Ramos (cell line): Measurements from ENCODE around the gene ADORA1.

Experiments used
- in situ Hi-C: fragments of 300-500 bp; cut with MboI; formaldehyde crosslinking; loops from one replicate; pipeline ENCODE4 v1.14.3; 2022; ENCODE audit warnings: low sequenced_read_pairs; ENCODE audit not compliant: unreplicated experiment

ADORA1 gene

DNA sequence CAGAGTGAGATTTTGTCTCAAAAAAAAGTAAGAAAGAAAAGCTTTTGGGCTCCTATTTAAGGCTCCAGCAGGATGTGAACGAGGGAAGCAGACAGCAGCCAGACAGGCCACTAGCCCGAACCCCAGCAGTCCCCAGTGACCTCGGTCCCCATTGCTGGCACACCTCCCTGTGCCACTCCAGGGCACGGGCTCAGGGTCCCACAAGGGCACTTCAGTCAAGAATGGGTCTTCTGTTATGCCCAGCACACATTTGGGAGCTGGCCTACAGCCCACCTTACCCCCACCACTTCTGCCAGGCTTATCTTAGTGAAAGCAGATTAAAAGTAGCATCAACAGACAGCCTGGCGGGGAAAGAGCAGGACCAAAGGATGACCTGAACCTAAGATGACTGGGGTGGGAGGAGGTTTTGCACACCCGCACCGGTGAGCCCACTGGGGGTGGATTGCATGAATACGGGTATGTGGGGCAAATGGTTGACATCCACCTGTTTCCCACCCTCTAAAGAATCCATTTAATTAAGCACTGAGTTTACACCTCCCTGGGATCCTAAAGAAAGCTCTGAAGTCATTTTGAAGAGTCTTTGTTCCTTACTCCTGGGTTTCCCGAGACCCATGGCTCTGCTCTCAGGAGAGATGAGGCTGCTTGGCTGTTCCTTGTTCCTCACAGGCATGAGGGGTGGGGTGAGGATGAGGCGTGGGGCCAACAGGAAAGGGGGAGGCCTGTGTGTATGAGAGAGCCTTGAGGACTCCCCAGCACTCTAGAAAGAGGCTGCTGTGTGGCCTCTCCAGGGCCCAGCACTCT lies 54.3 kb downstream of the ADORA1 start:
- in situ Hi-C loops, result no loop called here

GRCh38 chr1:203182387-203182953 lies 54.9 kb downstream of the ADORA1 start:
- in situ Hi-C loops, result no loop called here

DNA sequence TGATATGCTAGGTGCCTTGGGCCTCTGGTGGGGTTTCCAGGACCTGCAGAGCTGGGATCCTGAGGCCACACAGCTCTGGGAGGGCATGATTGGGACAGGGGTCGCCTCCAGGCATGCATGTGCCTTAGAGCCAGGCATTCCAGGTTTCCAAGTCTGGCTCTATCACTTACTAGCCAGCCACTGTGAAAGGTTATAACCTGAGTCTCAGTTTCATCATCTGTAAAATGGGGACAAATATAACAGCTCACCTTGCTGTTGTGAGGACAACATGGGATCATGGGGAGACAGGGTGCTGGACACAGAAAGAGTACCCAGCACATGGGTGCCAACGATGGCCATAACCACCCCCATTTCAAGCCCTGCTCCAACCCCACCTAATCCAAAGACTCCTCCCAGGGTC lies 56.3 kb downstream of the ADORA1 start:
- in situ Hi-C loops, result no loop called here

DNA sequence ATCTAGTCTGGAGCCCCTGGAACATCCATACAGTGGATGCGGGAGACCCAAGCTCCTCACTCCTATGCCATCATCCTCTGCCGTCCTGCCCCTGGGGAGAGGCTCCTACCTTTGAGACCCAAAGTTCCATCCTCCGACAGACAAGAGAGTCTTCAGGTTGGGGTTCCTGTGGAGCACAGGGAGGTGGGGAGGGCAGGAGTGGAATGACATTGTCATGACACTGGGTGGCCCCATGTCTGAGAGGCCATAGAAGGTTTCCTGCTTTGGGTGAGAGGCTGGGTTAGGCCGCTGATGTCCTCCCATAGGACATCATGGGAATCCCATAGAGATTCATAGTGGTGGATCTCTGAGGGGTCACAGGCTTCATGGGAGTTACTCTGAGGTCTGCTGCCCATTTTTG lies 56.9 kb downstream of the ADORA1 start:
- in situ Hi-C loops, result no loop called here

- in situ Hi-C loops, result no loop called here
Observed at GRCh38 chr1:203185061-203185461, 57.5 kb downstream of the ADORA1 start.

DNA sequence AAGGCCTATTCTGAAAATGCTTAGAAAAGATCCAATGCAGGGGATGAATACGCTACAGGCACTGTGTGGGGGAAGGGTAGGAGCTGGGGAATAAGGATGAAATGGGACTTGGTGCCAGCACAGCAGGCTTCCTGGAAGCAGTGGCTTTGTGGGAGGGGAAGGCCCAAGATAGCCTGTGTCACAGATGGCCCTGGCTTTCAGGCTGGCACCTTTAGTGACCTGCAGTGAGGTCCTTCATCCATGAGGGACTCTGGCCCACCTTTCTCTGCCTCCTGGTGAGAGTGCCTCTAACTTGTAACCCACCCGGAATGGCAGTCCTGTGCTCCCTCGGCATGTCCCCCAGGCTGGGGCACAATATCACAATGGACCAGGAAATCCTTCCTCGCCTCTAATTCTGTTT lies 58.1 kb downstream of the ADORA1 start:
- in situ Hi-C loops, result no loop called here

DNA sequence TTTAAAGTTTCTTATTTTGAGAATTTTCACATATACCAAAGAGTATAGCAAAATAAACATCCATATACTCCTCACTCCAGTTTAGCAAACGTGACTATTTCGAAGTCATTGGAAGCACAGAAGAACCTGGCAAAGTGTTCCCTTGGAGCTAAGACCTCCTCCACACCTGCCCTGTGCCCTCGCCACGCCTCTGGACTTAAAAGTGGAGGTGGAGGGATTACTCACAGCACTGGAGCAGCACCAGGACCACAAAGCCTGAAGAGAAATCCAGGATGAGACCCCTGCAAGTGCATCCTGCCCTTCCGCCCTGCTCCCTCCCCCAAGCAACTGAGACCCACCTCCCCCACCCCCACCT lies 58.5 kb downstream of the ADORA1 start:
- in situ Hi-C loops, result no loop called here

DNA sequence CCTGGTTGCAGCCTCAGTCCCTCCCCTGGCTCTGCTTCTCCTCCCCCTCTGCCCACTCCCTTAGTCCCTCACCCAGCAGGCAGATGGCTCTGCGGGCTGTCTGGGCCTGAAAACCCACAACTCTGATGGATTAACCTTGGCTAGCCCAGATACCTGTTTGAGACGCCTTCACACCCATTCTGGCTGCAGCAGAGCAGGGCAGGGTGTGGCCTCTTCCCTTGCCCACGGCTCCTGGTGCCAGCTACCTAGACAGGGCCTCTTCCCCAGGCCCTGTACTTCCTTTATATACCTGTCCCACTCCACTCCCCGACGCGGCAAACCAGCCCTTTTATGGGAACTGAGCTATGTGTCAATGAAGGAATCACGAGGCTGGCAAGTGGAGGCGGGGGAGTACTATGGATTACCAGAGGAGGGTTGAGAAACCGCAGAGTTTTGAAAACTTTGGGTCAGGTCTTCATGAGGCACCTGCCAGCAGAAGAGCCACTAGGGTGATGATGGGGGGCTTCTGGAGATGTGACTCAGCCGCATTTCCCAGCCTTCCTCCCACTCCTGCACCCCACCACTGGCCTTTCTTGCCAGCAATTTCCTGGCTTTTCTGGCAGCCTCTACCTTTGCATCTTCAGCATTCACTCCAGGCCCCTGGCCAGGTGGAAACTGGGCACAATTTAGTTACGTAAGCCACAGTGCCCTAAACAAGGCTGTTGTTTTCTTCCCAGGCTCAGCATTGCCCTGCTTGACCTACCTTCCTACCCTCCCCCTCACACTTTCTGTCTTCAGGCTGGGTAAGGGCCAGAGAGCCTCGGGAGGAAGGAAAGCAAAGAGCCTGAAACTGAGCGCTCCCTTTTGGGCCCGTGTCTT lies 59.1 kb downstream of the ADORA1 start, which contains the start of gene CHI3L1:
TSS of gene CHI3L1 (minus strand) at position 259 of the 858 bp plus-strand sequence. CDS start at position 178, 81 bp downstream.
- in situ Hi-C loops, result no loop called here

DNA sequence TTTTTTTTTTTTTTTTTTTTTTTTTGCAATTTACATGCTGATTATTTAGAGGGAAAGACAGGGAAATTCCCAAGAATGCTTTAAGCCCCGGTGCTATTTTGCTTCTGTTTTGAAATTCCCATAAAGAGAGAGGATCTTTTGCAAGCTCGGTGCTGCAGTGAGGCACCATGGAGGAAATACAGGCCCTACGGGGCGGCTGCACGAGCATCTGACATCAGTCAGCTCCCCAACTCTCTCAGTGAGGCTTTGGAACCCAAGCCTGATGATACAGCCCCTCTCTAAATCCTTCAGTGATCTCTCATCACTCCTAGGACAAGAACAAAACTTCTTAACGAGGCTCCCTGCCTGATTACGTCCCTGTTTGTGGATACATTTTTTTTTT lies 59.8 kb downstream of the ADORA1 start:
- in situ Hi-C loops, result no loop called here

DNA sequence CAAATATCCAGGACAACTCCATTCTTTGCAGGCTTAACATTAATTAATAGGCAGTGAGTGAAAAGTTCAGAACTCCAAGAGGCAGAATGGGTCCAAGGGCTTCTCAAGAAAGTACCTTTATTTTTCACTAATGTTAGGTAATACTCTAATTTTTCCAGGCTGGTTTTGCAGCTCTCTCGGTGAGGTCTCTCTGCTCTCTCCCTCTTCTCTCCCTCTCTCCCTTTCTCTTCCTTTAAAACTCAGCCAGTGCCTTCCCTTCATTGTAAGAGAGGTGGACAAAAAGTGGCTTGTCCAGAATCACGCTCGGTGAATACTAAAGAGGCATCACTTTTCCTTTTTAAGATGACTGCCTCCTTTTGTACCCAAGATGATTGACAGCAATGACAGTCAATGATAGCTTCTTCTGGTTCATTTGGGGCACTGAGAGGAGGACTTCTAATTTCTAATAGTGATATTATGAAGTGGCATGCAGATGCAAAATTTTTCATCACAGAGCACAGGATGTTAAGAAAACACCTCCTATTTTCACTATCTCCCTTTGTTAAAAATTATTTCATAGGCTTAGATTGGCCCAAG lies 60.3 kb downstream of the ADORA1 start:
- in situ Hi-C loops, result no loop called here

DNA sequence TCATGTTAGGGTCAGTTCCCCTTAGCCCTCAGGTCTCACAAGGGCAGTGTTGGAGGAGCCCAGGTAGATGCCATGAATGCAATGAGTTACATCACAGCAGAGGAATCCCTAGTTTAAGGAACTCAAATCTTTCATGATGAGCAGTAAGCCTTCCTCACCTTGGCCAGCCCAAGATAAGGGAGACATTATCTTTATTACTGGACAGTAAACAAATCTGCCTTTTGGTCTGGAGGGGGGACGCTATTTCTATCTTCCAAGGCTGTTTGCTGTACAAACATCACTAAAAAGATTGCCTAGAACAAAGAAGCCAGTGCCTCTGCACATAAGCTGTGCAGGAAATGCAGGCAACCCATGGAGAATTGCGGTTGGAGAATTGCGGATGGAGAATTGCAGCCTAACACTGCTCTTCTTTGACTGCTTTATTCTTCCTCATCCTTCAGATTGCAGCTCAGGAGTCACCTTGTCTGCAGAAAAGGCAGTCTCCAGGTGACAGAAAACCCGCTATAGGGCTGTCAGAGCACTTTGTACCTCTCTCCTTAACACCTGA lies 61.2 kb downstream of the ADORA1 start:
- in situ Hi-C loops, result no loop called here

DNA sequence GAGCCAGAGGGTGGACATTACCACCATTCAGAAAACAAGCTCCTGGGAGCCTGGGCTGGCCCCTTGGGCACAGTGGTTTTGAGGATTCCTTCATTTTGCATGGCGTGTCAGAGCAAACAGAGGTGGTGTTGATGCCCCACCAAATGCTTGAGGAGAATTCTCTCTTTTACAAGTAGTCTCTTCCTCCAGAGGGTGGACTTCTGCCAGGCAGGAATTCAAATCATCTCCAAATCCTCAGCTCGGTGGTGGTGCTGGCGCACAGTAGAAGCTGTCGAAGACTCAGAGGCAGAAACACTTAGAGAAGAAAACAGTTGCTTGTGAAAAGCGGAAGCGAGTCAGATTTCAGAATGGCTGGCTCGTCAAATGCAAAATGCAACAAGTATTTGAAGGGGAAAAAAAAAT lies 62.4 kb downstream of the ADORA1 start:
- in situ Hi-C loops, result no loop called here

GRCh38 chr1:203190949-203191348 lies 63.4 kb downstream of the ADORA1 start:
- in situ Hi-C loops, result no loop called here

DNA sequence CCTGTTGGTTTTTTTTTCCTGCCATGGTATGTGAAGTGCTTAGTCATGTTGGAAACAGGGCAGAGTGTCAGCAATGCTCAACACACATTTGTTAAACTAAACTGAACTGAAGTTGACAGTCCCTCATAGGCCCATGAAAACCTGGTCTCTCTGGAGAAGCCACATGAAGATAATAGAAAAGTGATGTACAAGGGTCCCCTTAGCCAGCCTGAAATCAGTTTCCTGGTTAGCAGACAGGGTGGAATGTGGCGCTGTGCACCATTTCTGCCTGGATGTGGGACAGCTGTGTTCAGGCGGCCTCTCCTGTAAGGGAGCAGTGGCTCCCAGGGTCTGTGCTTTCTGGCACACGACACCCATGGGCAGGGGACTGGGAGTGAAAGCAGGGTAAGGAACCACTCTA lies 68.8 kb downstream of the ADORA1 start:
- in situ Hi-C loops, result no loop called here

- in situ Hi-C loops, result no loop called here
Observed at GRCh38 chr1:203197625-203198024, 70.1 kb downstream of the ADORA1 start.

GRCh38 chr1:203199002-203199401 lies 71.5 kb downstream of the ADORA1 start:
- in situ Hi-C loops, result no loop called here

GRCh38 chr1:203199481-203199815 lies 71.9 kb downstream of the ADORA1 start:
- in situ Hi-C loops, result no loop called here

DNA sequence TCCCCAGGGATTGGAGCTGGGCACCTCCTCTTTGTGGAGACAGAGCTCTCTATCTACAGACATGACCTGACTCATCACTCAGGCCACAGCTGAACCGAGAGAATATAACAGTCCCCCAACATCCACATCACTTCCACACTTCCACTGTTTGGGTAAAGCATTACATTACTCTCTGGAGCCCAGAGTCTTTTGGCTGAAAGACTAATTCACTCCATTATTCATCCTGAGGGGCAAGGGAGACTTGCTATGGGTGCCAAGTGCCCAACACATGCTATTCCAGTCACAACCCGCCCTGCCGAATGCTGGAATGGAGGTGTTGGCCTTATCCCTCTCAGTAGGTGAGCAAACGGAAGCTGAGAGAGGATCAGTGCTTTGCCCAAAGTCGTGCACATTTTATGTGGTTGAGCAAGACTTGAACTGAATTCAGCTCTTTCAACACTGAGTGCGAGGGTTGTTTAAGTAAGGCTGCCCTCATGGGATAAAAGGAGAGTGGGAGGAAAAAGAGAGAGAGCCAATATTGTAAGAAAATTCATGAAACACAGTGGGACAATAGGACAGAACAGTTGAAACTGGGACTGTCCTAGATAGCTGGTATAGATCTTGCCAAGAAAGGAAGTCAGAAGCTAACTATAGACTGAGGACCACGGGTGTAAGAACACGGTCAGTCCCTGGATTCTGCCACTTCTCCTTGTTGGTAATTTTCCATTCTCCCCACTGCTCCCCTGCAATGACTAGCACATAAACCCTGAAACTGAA lies 72.5 kb downstream of the ADORA1 start:
- in situ Hi-C loops, result loop anchor here (25.0 kb wide), 1 partner anchor 163 kb away; the partner anchor contains the start of gene PPFIA4

DNA sequence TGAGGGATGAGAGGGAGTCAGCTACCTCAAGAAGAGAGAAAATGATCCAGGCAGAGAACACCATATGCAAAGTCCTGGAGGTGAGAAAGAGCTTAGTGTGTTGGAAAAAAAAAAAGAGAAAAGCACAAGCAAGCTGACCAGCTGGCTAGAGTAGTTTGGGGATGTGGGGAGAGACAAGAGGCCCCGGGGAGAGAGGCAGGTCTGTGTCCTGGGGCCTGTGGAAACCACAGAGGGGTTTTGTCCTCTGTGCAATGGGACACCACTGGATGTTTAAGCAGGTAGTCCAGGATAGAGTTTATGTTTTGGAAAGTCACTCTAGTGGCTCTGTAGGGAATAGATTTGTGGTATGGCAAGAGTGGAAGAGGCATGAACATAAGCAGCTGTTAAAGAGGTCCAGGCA lies 73.4 kb downstream of the ADORA1 start:
- in situ Hi-C loops, result loop anchor here (25.0 kb wide), 1 partner anchor 164 kb away; the partner anchor contains the start of gene PPFIA4
